22Rv1 (cell line): ENCODE results near the gene ANKS1B.

Experiments
- ZFX ChIP-seq: fragments of 450-650 bp; IDR thresholded peaks from 2 replicates; pipeline ENCODE4 v1.6.1; 2017; ENCODE audit warnings: antibody characterized with exemption, borderline replicate concordance
- TF ChIP-seq, protein P1 (sequence below): fragments of 450-650 bp; IDR thresholded peaks from 2 replicates; pipeline ENCODE4 v1.5.1; 2017; ENCODE audit warnings: mild to moderate bottlenecking

DNA sequence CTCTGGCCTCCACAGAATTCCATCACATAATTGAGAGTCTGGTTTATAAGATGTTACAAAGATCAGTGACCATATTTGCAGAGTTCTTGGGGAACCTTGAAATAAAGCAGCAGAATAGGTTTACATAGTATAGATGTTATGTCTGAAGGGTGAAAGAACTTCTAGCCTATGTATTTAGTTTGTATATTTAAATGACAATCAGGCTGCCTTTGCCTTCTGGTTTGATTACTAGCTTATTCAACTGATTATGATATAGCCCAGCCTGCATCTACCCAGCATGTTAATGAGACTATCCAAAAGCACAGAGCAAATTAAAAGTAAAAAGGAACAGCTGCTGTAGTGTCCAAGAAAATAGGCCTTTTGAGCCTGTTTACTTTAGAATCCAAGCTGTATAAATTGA, 1254.3 kb downstream of the ANKS1B start:
- TF ChIP-seq, protein P1, sequence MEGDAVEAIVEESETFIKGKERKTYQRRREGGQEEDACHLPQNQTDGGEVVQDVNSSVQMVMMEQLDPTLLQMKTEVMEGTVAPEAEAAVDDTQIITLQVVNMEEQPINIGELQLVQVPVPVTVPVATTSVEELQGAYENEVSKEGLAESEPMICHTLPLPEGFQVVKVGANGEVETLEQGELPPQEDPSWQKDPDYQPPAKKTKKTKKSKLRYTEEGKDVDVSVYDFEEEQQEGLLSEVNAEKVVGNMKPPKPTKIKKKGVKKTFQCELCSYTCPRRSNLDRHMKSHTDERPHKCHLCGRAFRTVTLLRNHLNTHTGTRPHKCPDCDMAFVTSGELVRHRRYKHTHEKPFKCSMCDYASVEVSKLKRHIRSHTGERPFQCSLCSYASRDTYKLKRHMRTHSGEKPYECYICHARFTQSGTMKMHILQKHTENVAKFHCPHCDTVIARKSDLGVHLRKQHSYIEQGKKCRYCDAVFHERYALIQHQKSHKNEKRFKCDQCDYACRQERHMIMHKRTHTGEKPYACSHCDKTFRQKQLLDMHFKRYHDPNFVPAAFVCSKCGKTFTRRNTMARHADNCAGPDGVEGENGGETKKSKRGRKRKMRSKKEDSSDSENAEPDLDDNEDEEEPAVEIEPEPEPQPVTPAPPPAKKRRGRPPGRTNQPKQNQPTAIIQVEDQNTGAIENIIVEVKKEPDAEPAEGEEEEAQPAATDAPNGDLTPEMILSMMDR = no peak
- no peak for TF ChIP-seq ZFX
